Kidney (tissue), 14 donors: ENCODE results near the gene KLF1. TPM values are rescaled to one million over a fixed set of nuclear protein-coding genes. Genes with fewer than 3 reads are reported as not detected.

Experiments used
- DNase-seq, 5 donors: peaks; one replicate each; pipeline ENCODE4 v3.0.0-alpha.2; 2013 to 2020
- FAIRE-seq: peaks from 2 replicates; lab custom pipeline; 2012; peaks lifted over from hg19 to GRCh38; lab: Jason Lieb, UNC
- H3K27ac ChIP-seq, 2 donors: one replicate each; pipeline ENCODE4 v1.7.0; 2013; ENCODE audit warnings: low read depth in 2 of 2, low read length in 2 of 2, inconsistent platforms in 1 of 2
- H3K27me3 ChIP-seq: one replicate; pipeline ENCODE4 v1.7.1; 2013; ENCODE audit warnings: low read length, inconsistent platforms; ENCODE audit not compliant: control insufficient read depth, insufficient read depth
- H3K36me3 ChIP-seq, 3 donors: one replicate each; pipeline versions ENCODE4 v1.7.0 to v1.7.1; 2013; ENCODE audit warnings: low read length in 3 of 3, control low read depth in 1 of 3, inconsistent platforms in 1 of 3; ENCODE audit not compliant: insufficient read depth in 3 of 3, control insufficient read depth in 2 of 3
- H3K4me1 ChIP-seq, 3 donors: one replicate each; pipeline versions ENCODE4 v1.7.0 to v1.7.1; 2013; ENCODE audit warnings: low read length in 3 of 3, inconsistent platforms in 1 of 3, low read depth in 1 of 3; ENCODE audit not compliant: control insufficient read depth in 2 of 3, insufficient read depth in 2 of 3
- H3K4me3 ChIP-seq, 3 donors: one replicate each; pipeline versions ENCODE4 v1.7.0 to v1.8.1; 2013; ENCODE audit warnings: low read length in 3 of 3, control low read depth in 1 of 3, inconsistent platforms in 1 of 3
- H3K9ac ChIP-seq, 3 donors: one replicate each; pipeline versions ENCODE4 v1.7.0 to v1.7.1; 2013; ENCODE audit warnings: low read length in 3 of 3, control low read depth in 1 of 3, inconsistent platforms in 1 of 3
- H3K9me3 ChIP-seq, 3 donors: one replicate each; pipeline versions ENCODE4 v1.7.0 to v1.7.1; 2013; ENCODE audit warnings: low read length in 3 of 3, control low read depth in 1 of 3, inconsistent platforms in 1 of 3; ENCODE audit not compliant: control insufficient read depth in 2 of 3, insufficient read depth in 1 of 3
- intact Hi-C: fragments of 100-400 bp; cut with DNase I; formaldehyde crosslinking; loops from one replicate; pipeline ENCODE4 v1.11.1; 2022
- polyA plus RNA-seq: library from polyadenylated mRNA; stranded (reverse); fragments of 350-450 nt; fragmentation: Illumina TruSeq; extraction: RNeasy Lipid Tissue Mini Kit (QIAGEN cat#74804); gene quantifications from one replicate; pipeline ENCODE4 v1.2.3, GENCODE V29; 2014; ENCODE audit warnings: low read depth, low replicate concordance; ENCODE audit not compliant: insufficient read depth
- total RNA-seq: library from RNA; stranded (reverse); fragmentation: NEBNext Ultra II Directional; extraction: Animal tissue kit (Norgen Biotek cat#: 25700); gene quantifications from one replicate; pipeline ENCODE4 v1.2.1, GENCODE V29; 2021
- TF ChIP-seq, protein P1 (sequence below): IDR thresholded peaks from 3 replicates; pipeline ENCODE4 v1.5.1; 2012; ENCODE audit warnings: mild to moderate bottlenecking, moderate library complexity, borderline replicate concordance; ENCODE audit not compliant: insufficient read depth; ENCODE audit errors: extremely low read depth
- donor health status: control.
- donor health status: control.
- donor health status: control.
- donor health status: control.
- donor health status: control.
- donor health status: DM: yes; HTN: yes; CAD: no.
- donor health status: Normal renal cell carcinoma (clear cell type).

Gene KLF1
- total and polyA plus RNA-seq, 2 donors from 2014 or later, result not detected

DNA sequence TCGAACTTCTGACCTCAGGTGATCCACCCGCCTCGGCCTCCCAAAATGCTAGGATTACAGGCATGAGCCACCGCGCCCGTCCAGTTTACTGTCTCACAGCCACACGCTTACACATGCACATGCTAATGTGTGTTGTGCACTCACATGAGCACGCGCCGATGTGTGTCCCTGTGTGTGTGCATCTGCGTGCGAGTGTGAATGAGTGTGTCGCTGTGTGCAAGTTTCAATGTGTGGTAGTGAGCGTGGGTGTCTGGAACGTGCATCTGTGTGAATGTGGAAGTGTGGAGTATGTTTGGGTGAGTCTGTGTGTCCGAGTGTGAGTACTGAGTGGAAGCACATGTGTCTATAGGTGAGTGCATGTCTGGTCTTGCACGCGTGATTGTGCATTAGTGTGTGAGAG lies 44.5 kb downstream of the KLF1 start:
- Histone ChIP-seq H3K4me1 (peaks cover 0 to 5% (median 0%) of the 10 kb centered on the region in 3 donors), H3K27ac (no peak overlapping the region), H3K36me3 (no peaks in the 10 kb centered on the region), H3K4me3 (no peak overlapping the region), H3K27me3 (peaks cover 24% of the 10 kb centered on the region), H3K9me3 (no peaks in the 10 kb centered on the region), H3K9ac (no peak overlapping the region)
- intact Hi-C loops, result loop anchor here (5.0 kb wide), 1 partner anchor 80 kb away; no protein-coding TSS in a partner anchor
- FAIRE-seq (no peak), DNase-seq (no peak)
- TF ChIP-seq, protein P1, sequence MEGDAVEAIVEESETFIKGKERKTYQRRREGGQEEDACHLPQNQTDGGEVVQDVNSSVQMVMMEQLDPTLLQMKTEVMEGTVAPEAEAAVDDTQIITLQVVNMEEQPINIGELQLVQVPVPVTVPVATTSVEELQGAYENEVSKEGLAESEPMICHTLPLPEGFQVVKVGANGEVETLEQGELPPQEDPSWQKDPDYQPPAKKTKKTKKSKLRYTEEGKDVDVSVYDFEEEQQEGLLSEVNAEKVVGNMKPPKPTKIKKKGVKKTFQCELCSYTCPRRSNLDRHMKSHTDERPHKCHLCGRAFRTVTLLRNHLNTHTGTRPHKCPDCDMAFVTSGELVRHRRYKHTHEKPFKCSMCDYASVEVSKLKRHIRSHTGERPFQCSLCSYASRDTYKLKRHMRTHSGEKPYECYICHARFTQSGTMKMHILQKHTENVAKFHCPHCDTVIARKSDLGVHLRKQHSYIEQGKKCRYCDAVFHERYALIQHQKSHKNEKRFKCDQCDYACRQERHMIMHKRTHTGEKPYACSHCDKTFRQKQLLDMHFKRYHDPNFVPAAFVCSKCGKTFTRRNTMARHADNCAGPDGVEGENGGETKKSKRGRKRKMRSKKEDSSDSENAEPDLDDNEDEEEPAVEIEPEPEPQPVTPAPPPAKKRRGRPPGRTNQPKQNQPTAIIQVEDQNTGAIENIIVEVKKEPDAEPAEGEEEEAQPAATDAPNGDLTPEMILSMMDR, result no peak

DNA sequence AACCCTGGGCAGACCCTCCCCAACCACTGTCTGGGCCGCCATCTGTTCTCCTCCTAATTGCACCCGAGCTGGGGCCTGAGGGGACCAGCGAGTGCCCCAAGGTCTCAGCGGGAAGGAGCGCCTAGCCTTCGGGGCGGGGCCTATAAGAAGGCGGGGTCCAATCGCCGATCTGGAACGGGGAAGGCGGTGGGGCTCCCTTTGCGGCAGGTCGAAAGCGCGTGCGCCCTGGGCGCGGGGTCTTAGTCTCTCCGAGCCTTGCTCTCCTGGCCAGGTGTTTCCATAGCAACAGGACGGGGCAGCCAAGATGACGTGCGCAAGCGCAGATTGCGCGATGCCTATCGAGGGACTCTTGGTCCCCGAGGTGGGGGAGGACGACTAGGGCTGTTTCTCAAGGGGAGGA lies 45.9 kb downstream of the KLF1 start:
- DNase-seq, result peak in 4 of 5 donors; percentile 78 to 90 (median 80)
- Histone ChIP-seq H3K27me3 (peaks cover 33% of the 10 kb centered on the region), H3K27ac (no peak overlapping the region), H3K9me3 (no peaks in the 10 kb centered on the region), H3K4me3 (no peak overlapping the region), H3K36me3 (no peaks in the 10 kb centered on the region), H3K9ac (no peak overlapping the region), H3K4me1 (peaks cover 0 to 2% (median 0%) of the 10 kb centered on the region in 3 donors)
- no peak for FAIRE-seq
- TF ChIP-seq, protein P1, result no peak
- intact Hi-C loops, result loop anchor here (5.0 kb wide), 1 partner anchor 79 kb away; no protein-coding TSS in a partner anchor

DNA sequence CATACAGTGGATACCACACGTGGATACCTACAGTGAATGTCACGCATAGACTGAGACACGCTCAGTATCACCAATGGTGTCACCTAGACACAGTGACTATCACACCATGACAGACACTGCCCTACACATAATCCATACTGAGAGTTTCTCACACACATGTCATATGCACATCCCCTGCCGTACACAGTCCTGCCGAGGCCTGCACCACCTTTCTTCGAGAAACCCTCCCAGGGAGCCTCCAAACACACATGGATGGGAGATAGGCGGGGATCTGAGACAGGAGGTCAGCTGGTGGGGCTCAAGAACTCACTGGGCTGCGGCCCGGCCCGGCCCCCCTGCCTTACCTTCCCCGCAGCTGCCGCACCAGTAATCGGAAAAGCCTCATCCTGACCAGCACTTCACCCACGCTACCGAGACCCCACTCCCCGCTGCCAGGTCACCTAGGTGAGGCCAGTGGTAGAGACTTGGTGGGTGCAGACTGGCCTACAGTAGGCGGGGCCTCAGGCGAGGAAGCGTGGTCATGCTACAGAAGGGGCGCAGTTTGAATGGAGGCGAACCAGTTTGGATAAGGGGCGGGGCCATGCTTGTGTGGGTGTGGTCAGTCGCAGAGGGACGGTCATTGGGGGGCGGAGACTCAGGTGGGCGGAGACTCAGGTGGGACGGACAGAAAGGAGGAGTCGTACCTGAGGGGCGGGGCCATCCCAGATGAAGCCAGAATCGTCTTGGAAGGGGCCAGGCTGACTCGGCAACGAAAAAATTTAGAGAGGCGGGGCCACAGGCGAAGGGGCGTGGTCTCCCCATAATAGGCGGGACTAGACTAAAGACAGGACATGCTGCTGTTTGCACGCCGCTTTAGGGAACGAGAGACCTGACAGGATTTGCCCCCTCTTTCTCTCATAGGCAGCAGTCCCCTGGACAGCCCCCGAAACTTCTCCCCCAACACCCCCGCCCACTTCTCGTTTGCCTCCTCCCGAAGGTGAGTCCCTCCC lies 46.6 kb downstream of the KLF1 start:
- no peaks in the 10 kb centered on the region for H3K9me3 ChIP-seq
- H3K27me3 ChIP-seq, result peaks cover 34% of the 10 kb centered on the region
- H3K9ac ChIP-seq, result no peak overlapping the region
- FAIRE-seq, result no peak
- DNase-seq, result peak; percentile 77 to 94 (median 85)
- no peaks in the 10 kb centered on the region for H3K36me3 ChIP-seq
- peaks cover 0 to 2% (median 0%) of the 10 kb centered on the region in 3 donors for H3K4me1 ChIP-seq
- H3K27ac ChIP-seq, result no peak overlapping the region
- TF ChIP-seq, protein P1, result no peak
- H3K4me3 ChIP-seq, result no peak overlapping the region
- intact Hi-C loops, result loop anchor here (5.0 kb wide), 1 partner anchor 78 kb away; no protein-coding TSS in a partner anchor
